ENCODE measurements around the gene CD300LB. TPM values are rescaled to one million over a fixed set of nuclear protein-coding genes. Genes with fewer than 3 reads are reported as not detected.
"Not testable (repeated sequence)": the region's sequence is repeated elsewhere in the genome, so short reads cannot be mapped to it uniquely, and the experiment has no call there.

Gene CD300LB
- total RNA-seq, 1 donor from 2014 or later, result not detected

- no peak for ATAC-seq
Observed at GRCh38 chr17:74524653-74525464, 6.4 kb downstream of the CD300LB start.

- no peak for ATAC-seq
Observed at GRCh38 chr17:74523308-74523707, 8.0 kb downstream of the CD300LB start.

- ATAC-seq, result no peak
Observed at GRCh38 chr17:74522381-74523105, 8.7 kb downstream of the CD300LB start.

GRCh38 chr17:74521701-74522201, 9.5 kb downstream of the CD300LB start:
- no peak for ATAC-seq

- ATAC-seq, result no peak
Observed at GRCh38 chr17:74520790-74521480, 10.3 kb downstream of the CD300LB start.

GRCh38 chr17:74520016-74520434, 11.2 kb downstream of the CD300LB start:
- no peak for ATAC-seq

- ATAC-seq, result not testable (repeated sequence)
Observed at GRCh38 chr17:74518413-74518981, 12.8 kb downstream of the CD300LB start.

- ATAC-seq, result no peak
Observed at GRCh38 chr17:74516561-74517328, 14.5 kb downstream of the CD300LB start.

GRCh38 chr17:74515941-74516340, 15.3 kb downstream of the CD300LB start:
- no peak for ATAC-seq

GRCh38 chr17:74514632-74515334, 16.5 kb downstream of the CD300LB start:
- ATAC-seq, result no peak

- ATAC-seq, result no peak
Observed at GRCh38 chr17:74513987-74514631, 17.2 kb downstream of the CD300LB start.

GRCh38 chr17:74512624-74513091, 18.6 kb downstream of the CD300LB start:
- ATAC-seq, result peak; percentile 28

- ATAC-seq, result peak; percentile 28
Observed at GRCh38 chr17:74512036-74512435, 19.2 kb downstream of the CD300LB start.

- no peak for ATAC-seq
Observed at GRCh38 chr17:74508156-74508555, 23.1 kb downstream of the CD300LB start.

GRCh38 chr17:74503949-74504348, 27.3 kb downstream of the CD300LB start:
- not testable (repeated sequence) for ATAC-seq

GRCh38 chr17:74502861-74503260, 28.4 kb downstream of the CD300LB start:
- no peak for ATAC-seq

- ATAC-seq, result no peak
Observed at GRCh38 chr17:74499992-74500391, 31.3 kb downstream of the CD300LB start.

- no peak for ATAC-seq
Observed at GRCh38 chr17:74497471-74497870, 33.8 kb downstream of the CD300LB start.

- peak; percentile 73 for ATAC-seq
Observed at GRCh38 chr17:74493331-74493833, 37.9 kb downstream of the CD300LB start.

- ATAC-seq, result no peak
Observed at GRCh38 chr17:74491626-74492025, 39.6 kb downstream of the CD300LB start.
